ENCODE results near the gene ZFHX3. TPM values are rescaled to one million over a fixed set of nuclear protein-coding genes. Genes with fewer than 3 reads are reported as not detected.
A peak's percentile ranks its signal among the peaks of the same experiment; 100 is the strongest.

The ZFHX3 gene
- total RNA-seq, 1 experiment from 2014 or later, result 0.68 TPM

- no peak for DNase-seq (ENCODE audit: low spot score)
Observed at GRCh38 chr16:72934636-72935403, 113.1 kb downstream of the ZFHX3 start.

GRCh38 chr16:72932677-72933335 is 115.1 kb downstream of the ZFHX3 start:
- DNase-seq (ENCODE audit: low spot score), result no peak

- DNase-seq (ENCODE audit: low spot score), result no peak
Observed at GRCh38 chr16:72932050-72932449, 115.9 kb downstream of the ZFHX3 start.

GRCh38 chr16:72930396-72930795 is 117.5 kb downstream of the ZFHX3 start:
- DNase-seq (ENCODE audit: low spot score), result no peak

GRCh38 chr16:72928090-72928981 is 119.6 kb downstream of the ZFHX3 start:
- DNase-seq (ENCODE audit: low spot score), result no peak

- peak; percentile 94 for DNase-seq (ENCODE audit: low spot score)
Observed at GRCh38 chr16:72927199-72928089, 120.5 kb downstream of the ZFHX3 start.

- no peak for DNase-seq (ENCODE audit: low spot score)
Observed at GRCh38 chr16:72926177-72927070, 121.5 kb downstream of the ZFHX3 start.

- DNase-seq (ENCODE audit: low spot score), result no peak
Observed at GRCh38 chr16:72925631-72925979, 122.3 kb downstream of the ZFHX3 start.

- no peak for DNase-seq (ENCODE audit: low spot score)
Observed at GRCh38 chr16:72924927-72925630, 122.8 kb downstream of the ZFHX3 start.

- DNase-seq (ENCODE audit: low spot score), result no peak
Observed at GRCh38 chr16:72924537-72924926, 123.4 kb downstream of the ZFHX3 start.

GRCh38 chr16:72923757-72924156 is 124.2 kb downstream of the ZFHX3 start:
- no peak for DNase-seq (ENCODE audit: low spot score)

- no peak for DNase-seq (ENCODE audit: low spot score)
Observed at GRCh38 chr16:72922714-72923113, 125.2 kb downstream of the ZFHX3 start.

GRCh38 chr16:72921620-72922019 is 126.3 kb downstream of the ZFHX3 start:
- no peak for DNase-seq (ENCODE audit: low spot score)

- DNase-seq (ENCODE audit: low spot score), result no peak
Observed at GRCh38 chr16:72921106-72921505, 126.8 kb downstream of the ZFHX3 start.

GRCh38 chr16:72917051-72917450 is 130.9 kb downstream of the ZFHX3 start:
- no peak for DNase-seq (ENCODE audit: low spot score)

- no peak for DNase-seq (ENCODE audit: low spot score)
Observed at GRCh38 chr16:72915331-72915730, 132.6 kb downstream of the ZFHX3 start.

- DNase-seq (ENCODE audit: low spot score), result no peak
Observed at GRCh38 chr16:72913551-72913950, 134.4 kb downstream of the ZFHX3 start.

GRCh38 chr16:72911971-72912370 is 136.0 kb downstream of the ZFHX3 start:
- DNase-seq (ENCODE audit: low spot score), result no peak

GRCh38 chr16:72910875-72911274 is 137.1 kb downstream of the ZFHX3 start:
- no peak for DNase-seq (ENCODE audit: low spot score)

GRCh38 chr16:72910381-72910780 is 137.5 kb downstream of the ZFHX3 start:
- no peak for DNase-seq (ENCODE audit: low spot score)

Measured in H4 (cell line).